ENCODE results near the gene TSPAN14. TPM values are rescaled to one million over a fixed set of nuclear protein-coding genes. Genes with fewer than 3 reads are reported as not detected.

TSPAN14 gene
- total and polyA plus RNA-seq, 2 of the 8 experiments (the other 6 are each of a cell fraction or from before 2014, with no cell fraction given): 47.4 to 57.8 TPM

DNA sequence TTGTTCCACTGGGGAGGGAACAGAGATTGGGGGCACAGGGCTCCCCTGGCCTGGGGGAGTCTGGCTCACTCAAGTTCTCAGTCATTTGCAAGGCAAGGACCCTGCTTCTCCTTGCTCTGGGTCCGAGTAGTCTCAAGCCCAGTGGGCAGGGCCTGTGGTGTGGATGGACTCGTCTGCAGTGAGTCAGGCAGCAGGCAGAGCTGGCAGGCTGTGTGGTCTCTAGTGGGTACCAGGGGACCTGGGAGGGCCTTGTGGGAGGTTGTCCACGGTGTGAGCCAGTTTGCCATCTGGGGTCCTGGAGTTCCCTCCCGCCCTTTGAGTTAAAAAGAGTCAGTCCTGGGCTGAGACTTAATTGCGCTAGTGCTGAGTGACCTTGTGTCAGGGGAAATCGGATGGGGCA lies 74.8 kb downstream of the TSPAN14 start:
- 0 out of 2 replicates have a peak overlapping the region, but pooled peaks have one; percentile 17 for H2BK12ac ChIP-seq (ENCODE audit: low read depth, low read length)
- no peak overlapping the region for H2AFZ ChIP-seq (ENCODE audit: low read length)
- no peak overlapping the region for H3K27ac ChIP-seq (ENCODE audit: low read depth, low read length)
- DNase-seq (ENCODE audit: low read depth in 1 of 2, low spot score in 2 of 2) (no peak), FAIRE-seq (no peak)
- peaks cover 0 to 2% of the 10 kb centered on the region in 2 experiments for H4K20me1 ChIP-seq (replicated peaks in 1 of 2; ENCODE audit: control insufficient read depth in 1 of 2, insufficient read depth in 2 of 2, low read length in 2 of 2)
- H3K23me2 ChIP-seq (ENCODE audit: low read depth, low read length): no peaks in the 10 kb centered on the region
- POLR2A ChIA-PET (ENCODE audit: partially characterized antibody): no interaction called here
- no peak overlapping the region for H3K14ac ChIP-seq (ENCODE audit: insufficient read length)
- H3K9me3 ChIP-seq (ENCODE audit: insufficient read depth in 2 of 2, low read depth in 1 of 2, low read length in 1 of 2): peaks cover 0 to 3% of the 10 kb centered on the region in 2 experiments; a peak in 1 of 4 replicates
- H4K5ac ChIP-seq (ENCODE audit: insufficient read length, low read depth, low read length): no peak overlapping the region
- no peak overlapping the region for H2BK15ac ChIP-seq (ENCODE audit: low read length)
- H3K23ac ChIP-seq (ENCODE audit: insufficient read length): no peak overlapping the region
- no peaks in the 10 kb centered on the region for H3K79me2 ChIP-seq (ENCODE audit: control insufficient read depth in 1 of 2, insufficient read depth in 2 of 2, low read length in 2 of 2)
- H3K18ac ChIP-seq (ENCODE audit: extremely low read depth, low read length): no peak overlapping the region; the same call in 1 of the 2 replicates
- no peaks in the 10 kb centered on the region for H3K36me3 ChIP-seq (ENCODE audit: control insufficient read depth in 2 of 4, insufficient read depth in 4 of 4, low read length in 3 of 4)
- H2BK20ac ChIP-seq (ENCODE audit: low read length): no peak overlapping the region
- H4K91ac ChIP-seq (replicated peaks; ENCODE audit: insufficient read length, low read length): no peak overlapping the region
- no peak overlapping the region for H3K4me2 ChIP-seq (ENCODE audit: insufficient read depth in 1 of 2, low read depth in 2 of 2, low read length in 2 of 2)
- no peak overlapping the region for H2BK120ac ChIP-seq (replicated peaks; ENCODE audit: low read depth, low read length)
- H3K4ac ChIP-seq (replicated peaks; ENCODE audit: insufficient read length, low read depth, low read length): no peak overlapping the region
- H4K8ac ChIP-seq (ENCODE audit: extremely low read depth, insufficient read depth, low read length): no peak overlapping the region; the same call in 1 of the 2 replicates
- H2BK5ac ChIP-seq (ENCODE audit: low read depth, low read length): no peak overlapping the region
- H3K79me1 ChIP-seq (ENCODE audit: low read depth, low read length): no peaks in the 10 kb centered on the region
- H3K56ac ChIP-seq (replicated peaks; ENCODE audit: insufficient read length, low read depth, low read length): no peak overlapping the region
- no peak overlapping the region for H3K4me3 ChIP-seq (ENCODE audit: extremely low read depth in 1 of 4, insufficient read depth in 2 of 4, low read depth in 3 of 4, low read length in 4 of 4)
- H3K4me1 ChIP-seq (replicated peaks in 1 of 4; ENCODE audit: control insufficient read depth in 3 of 4, insufficient read depth in 4 of 4, low read length in 3 of 4): peaks cover 0 to 4% (median under 1%) of the 10 kb centered on the region in 4 experiments; a peak in 5 of 7 replicates
- WGBS, 2 experiments (ENCODE audit: extremely low coverage in 1 of 2, insufficient coverage in 1 of 2, insufficient read length in 1 of 2, insufficient replicate concordance in 2 of 2, low coverage in 1 of 2, low lambda C conversion rate in 2 of 2, missing lambda C conversion rate in 1 of 2): 86% methylated on average over 6 of the region's 6 CpGs; no CpG with 5 or more reads in 1 of the 2 experiments
- no peaks in the 10 kb centered on the region for H3K27me3 ChIP-seq (replicated peaks in 1 of 4; ENCODE audit: control insufficient read depth in 3 of 4, extremely low read depth in 1 of 4, insufficient read depth in 3 of 4, low read length in 3 of 4)
- CTCF ChIA-PET (ENCODE audit: partially characterized antibody): interaction anchor here (0.9 to 1.6 kb wide), 3 partner anchors 67 to 85 kb away, joined by 3 to 4 read pairs (median 3); no protein-coding TSS in a partner anchor
- no peak overlapping the region for H3K9ac ChIP-seq (replicated peaks in 1 of 4; ENCODE audit: extremely low read depth in 1 of 4, low read depth in 3 of 4, low read length in 3 of 4)
- H2AK5ac ChIP-seq (ENCODE audit: low read depth, low read length): no peak overlapping the region
- no peak for TF ChIP-seq SIRT6 (IDR thresholded peaks at IDR 0.05; ENCODE audit: low read length)
- no peak for TF ChIP-seq NRF1 (IDR thresholded peaks at IDR 0.05; ENCODE audit: low read depth, low read length)
- TF ChIP-seq SP1 (IDR thresholded peaks at IDR 0.05; ENCODE audit: low read depth, low read length): no peak
- no peak for TF ChIP-seq CHD1 (IDR thresholded peaks at IDR 0.05; ENCODE audit: low read depth, low read length)
- TF ChIP-seq POU5F1 (IDR thresholded peaks at IDR 0.05; ENCODE audit: low read depth, low read length): no peak
- TF ChIP-seq GTF2F1 (IDR thresholded peaks at IDR 0.05; ENCODE audit: borderline replicate concordance, low read depth, low read length): no peak
- TF ChIP-seq, protein P1, sequence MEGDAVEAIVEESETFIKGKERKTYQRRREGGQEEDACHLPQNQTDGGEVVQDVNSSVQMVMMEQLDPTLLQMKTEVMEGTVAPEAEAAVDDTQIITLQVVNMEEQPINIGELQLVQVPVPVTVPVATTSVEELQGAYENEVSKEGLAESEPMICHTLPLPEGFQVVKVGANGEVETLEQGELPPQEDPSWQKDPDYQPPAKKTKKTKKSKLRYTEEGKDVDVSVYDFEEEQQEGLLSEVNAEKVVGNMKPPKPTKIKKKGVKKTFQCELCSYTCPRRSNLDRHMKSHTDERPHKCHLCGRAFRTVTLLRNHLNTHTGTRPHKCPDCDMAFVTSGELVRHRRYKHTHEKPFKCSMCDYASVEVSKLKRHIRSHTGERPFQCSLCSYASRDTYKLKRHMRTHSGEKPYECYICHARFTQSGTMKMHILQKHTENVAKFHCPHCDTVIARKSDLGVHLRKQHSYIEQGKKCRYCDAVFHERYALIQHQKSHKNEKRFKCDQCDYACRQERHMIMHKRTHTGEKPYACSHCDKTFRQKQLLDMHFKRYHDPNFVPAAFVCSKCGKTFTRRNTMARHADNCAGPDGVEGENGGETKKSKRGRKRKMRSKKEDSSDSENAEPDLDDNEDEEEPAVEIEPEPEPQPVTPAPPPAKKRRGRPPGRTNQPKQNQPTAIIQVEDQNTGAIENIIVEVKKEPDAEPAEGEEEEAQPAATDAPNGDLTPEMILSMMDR (IDR thresholded peaks at IDR 0.05; ENCODE audit: control extremely low read depth in 1 of 3, insufficient read depth in 1 of 3, low read depth in 1 of 3, low read length in 3 of 3): no peak
- TF ChIP-seq RFX5 (IDR thresholded peaks at IDR 0.05; ENCODE audit: borderline replicate concordance, low read depth, low read length): no peak
- TF ChIP-seq EGR1 (IDR thresholded peaks at IDR 0.05; ENCODE audit: borderline replicate concordance, low read depth, low read length): no peak
- TF ChIP-seq, protein P2, sequence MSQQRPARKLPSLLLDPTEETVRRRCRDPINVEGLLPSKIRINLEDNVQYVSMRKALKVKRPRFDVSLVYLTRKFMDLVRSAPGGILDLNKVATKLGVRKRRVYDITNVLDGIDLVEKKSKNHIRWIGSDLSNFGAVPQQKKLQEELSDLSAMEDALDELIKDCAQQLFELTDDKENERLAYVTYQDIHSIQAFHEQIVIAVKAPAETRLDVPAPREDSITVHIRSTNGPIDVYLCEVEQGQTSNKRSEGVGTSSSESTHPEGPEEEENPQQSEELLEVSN (IDR thresholded peaks at IDR 0.05): no peak
- no peak for TF ChIP-seq KDM5A (IDR thresholded peaks at IDR 0.05; ENCODE audit: low read length)
- no peak for TF ChIP-seq CREB1 (IDR thresholded peaks at IDR 0.05)
